Measurements from ENCODE around the gene NALF2. TPM values are rescaled to one million over a fixed set of nuclear protein-coding genes. Genes with fewer than 3 reads are reported as not detected.

Gene NALF2
- total RNA-seq (not detected), polyA plus RNA-seq (not detected)

DNA sequence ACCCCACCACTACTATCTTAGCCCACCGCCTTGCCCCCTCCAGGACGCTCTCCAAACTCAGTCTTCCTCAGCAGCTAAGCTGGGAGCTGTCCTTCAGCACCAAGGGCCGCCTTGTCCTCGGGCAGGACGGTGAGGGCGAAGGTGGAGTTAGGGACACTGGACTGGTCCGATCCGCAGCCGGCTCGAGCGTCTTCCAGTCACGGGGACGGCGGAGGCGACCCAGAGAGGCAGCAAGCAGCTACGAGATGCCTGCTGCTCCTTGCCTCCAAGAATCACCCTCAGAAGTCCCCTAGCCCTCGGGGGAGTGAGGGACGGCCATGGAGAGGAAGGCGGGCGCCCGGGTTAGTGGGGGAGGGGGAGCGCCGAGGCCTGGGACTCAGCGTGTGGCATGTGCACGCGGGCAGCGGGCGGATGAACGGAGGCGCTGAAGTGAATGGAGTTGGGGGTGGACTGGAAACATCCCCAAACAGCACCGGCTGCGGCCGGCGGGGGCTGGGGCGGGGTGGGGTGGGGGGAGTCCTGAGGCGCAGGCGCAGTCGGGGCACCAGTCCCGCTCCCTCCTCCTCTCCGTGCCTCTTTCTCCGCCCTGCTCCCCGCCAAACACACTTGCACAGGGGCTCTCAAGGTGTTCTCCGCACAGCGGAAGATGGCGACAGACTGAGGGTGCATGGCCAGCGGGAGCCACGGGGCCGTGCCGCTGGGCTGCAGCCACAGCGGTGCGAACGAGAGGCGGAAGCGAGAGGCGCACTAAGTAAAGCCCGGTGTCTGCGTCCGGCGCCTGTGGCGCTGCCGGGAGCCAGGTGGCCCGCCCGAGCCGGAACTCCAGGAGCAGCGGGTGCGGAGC is at the start of gene NALF2:
Gene NALF2 (plus strand): TSS at position 545 of the 844 bp plus-strand sequence. CDS start 957 bp downstream, outside the sequence.
- Mint-ChIP-seq H3K4me1 (peaks cover 0 to 3% (median 0%) of the 10 kb centered on the region in 4 donors), H3K9me3 (peaks cover 0 to 3% (median 0%) of the 10 kb centered on the region in 7 donors), H3K27me3 (peaks cover 13% of the 10 kb centered on the region), H3K36me3 (no peaks in the 10 kb centered on the region), H3K4me3 (peak within 1 kb of the TSS in 3 of 4 donors; percentile 38 to 51 (median 42)), H3K27ac (no peak within 1 kb of the TSS)
- Histone ChIP-seq H3K36me3 (ENCODE audit: control insufficient read depth, insufficient read depth, low read length) (no peaks in the 10 kb centered on the region), H3K27me3 (ENCODE audit: control insufficient read depth, insufficient read depth, low read length) (peaks cover 4% of the 10 kb centered on the region), H3K27ac (ENCODE audit: insufficient read depth, low read length, poor library complexity, severe bottlenecking) (no peak within 1 kb of the TSS), H3K9me3 (ENCODE audit: control insufficient read depth in 2 of 2, low read length in 2 of 2) (no peaks in the 10 kb centered on the region), H3K4me3 (ENCODE audit: low read depth, low read length) (no peak within 1 kb of the TSS), H3K4me1 (ENCODE audit: control insufficient read depth, insufficient read depth, low read length, poor library complexity, severe bottlenecking) (no peaks in the 10 kb centered on the region)
- DNase-seq = peak in 1 of 3 donors; percentile 19
- no peak for ATAC-seq (ENCODE audit: low read depth in 2 of 2)

DNA sequence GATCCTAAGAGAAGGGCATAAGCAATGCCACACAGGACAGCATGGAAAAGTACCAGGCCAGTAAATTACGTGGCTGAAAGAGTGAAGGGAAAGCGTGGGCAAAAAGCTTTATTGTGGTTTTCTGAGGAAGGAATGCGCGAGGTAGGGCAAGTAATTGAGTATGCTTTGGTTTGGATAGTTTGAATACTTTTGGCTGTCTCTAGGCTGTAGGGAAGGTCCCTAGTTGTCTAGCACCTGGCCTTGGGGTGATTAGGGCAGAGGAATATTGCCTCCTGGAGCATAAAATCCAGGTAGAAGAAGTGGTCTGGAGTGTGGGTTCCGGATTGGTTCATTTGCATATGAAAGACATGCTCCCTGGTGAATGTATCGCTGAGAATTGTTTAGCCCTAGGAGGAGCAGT is 46.4 kb upstream of the NALF2 start:
- Histone ChIP-seq H3K4me1 (ENCODE audit: control insufficient read depth, insufficient read depth, low read length, poor library complexity, severe bottlenecking) (no peaks in the 10 kb centered on the region), H3K27ac (ENCODE audit: insufficient read depth, low read length, poor library complexity, severe bottlenecking) (no peak overlapping the region), H3K27me3 (ENCODE audit: control insufficient read depth, insufficient read depth, low read length) (no peaks in the 10 kb centered on the region), H3K36me3 (ENCODE audit: control insufficient read depth, insufficient read depth, low read length) (no peaks in the 10 kb centered on the region), H3K4me3 (ENCODE audit: low read depth, low read length) (no peak overlapping the region), H3K9me3 (ENCODE audit: control insufficient read depth in 2 of 2, low read length in 2 of 2) (no peaks in the 10 kb centered on the region)
- ATAC-seq (ENCODE audit: low read depth in 2 of 2) = no peak
- Mint-ChIP-seq H3K36me3 (no peaks in the 10 kb centered on the region), H3K4me1 (no peaks in the 10 kb centered on the region), H3K27ac (no peak overlapping the region), H3K27me3 (no peaks in the 10 kb centered on the region), H3K9me3 (peaks cover 0 to 4% (median 0%) of the 10 kb centered on the region in 7 donors), H3K4me3 (no peak overlapping the region)
- DNase-seq = no peak

GRCh38 chrX:69466546-69466945 is 37.6 kb upstream of the NALF2 start:
- peaks cover 4% of the 10 kb centered on the region for H3K27me3 Mint-ChIP-seq
- Histone ChIP-seq H3K36me3 (ENCODE audit: control insufficient read depth, insufficient read depth, low read length) (no peaks in the 10 kb centered on the region), H3K9me3 (ENCODE audit: control insufficient read depth in 2 of 2, low read length in 2 of 2) (no peaks in the 10 kb centered on the region), H3K27me3 (ENCODE audit: control insufficient read depth, insufficient read depth, low read length) (no peaks in the 10 kb centered on the region), H3K4me3 (ENCODE audit: low read depth, low read length) (no peak overlapping the region), H3K27ac (ENCODE audit: insufficient read depth, low read length, poor library complexity, severe bottlenecking) (no peak overlapping the region), H3K4me1 (ENCODE audit: control insufficient read depth, insufficient read depth, low read length, poor library complexity, severe bottlenecking) (no peaks in the 10 kb centered on the region)
- H3K36me3 Mint-ChIP-seq = no peaks in the 10 kb centered on the region
- DNase-seq (no peak), ATAC-seq (ENCODE audit: low read depth in 2 of 2) (no peak)
- peaks cover 0 to 3% (median 0%) of the 10 kb centered on the region in 7 donors for H3K9me3 Mint-ChIP-seq
- H3K4me3 Mint-ChIP-seq = no peak overlapping the region
- H3K27ac Mint-ChIP-seq = no peak overlapping the region
- H3K4me1 Mint-ChIP-seq = no peaks in the 10 kb centered on the region

- Histone ChIP-seq H3K9me3 (ENCODE audit: control insufficient read depth in 2 of 2, low read length in 2 of 2) (no peaks in the 10 kb centered on the region), H3K27ac (ENCODE audit: insufficient read depth, low read length, poor library complexity, severe bottlenecking) (no peak overlapping the region), H3K36me3 (ENCODE audit: control insufficient read depth, insufficient read depth, low read length) (no peaks in the 10 kb centered on the region), H3K4me1 (ENCODE audit: control insufficient read depth, insufficient read depth, low read length, poor library complexity, severe bottlenecking) (no peaks in the 10 kb centered on the region), H3K4me3 (ENCODE audit: low read depth, low read length) (no peak overlapping the region), H3K27me3 (ENCODE audit: control insufficient read depth, insufficient read depth, low read length) (no peaks in the 10 kb centered on the region)
- no peak overlapping the region for H3K4me3 Mint-ChIP-seq
- H3K9me3 Mint-ChIP-seq = peaks cover 0 to 3% (median 0%) of the 10 kb centered on the region in 7 donors
- peaks cover 4% of the 10 kb centered on the region for H3K27me3 Mint-ChIP-seq
- ATAC-seq (ENCODE audit: low read depth in 2 of 2) = no peak
- H3K27ac Mint-ChIP-seq = no peak overlapping the region
- no peak for DNase-seq
- no peaks in the 10 kb centered on the region for H3K4me1 Mint-ChIP-seq
- H3K36me3 Mint-ChIP-seq = no peaks in the 10 kb centered on the region
Observed at GRCh38 chrX:69469975-69470374, 34.2 kb upstream of the NALF2 start.

DNA sequence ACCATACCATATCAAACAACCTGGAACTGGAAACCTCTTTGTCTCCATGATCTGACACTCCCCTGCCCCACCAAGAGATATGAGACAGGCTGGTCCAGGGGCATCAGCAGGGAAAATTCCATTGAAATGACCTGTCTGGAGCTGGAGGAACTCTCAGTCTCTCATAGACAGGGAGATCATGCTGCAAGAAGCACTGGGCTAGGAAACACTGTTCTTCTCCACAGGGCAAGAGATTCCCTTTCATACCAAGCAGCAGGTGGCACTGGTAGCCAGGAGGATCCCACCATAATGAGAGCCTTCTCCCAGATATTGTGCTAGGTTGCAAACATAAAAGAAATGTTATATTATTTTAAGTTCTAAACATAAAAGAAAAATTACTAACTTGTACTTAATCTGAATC is 14.5 kb upstream of the NALF2 start:
- Mint-ChIP-seq H3K36me3 (no peaks in the 10 kb centered on the region), H3K4me3 (no peak overlapping the region), H3K9me3 (peaks cover 0 to 1% (median 0%) of the 10 kb centered on the region in 7 donors), H3K27me3 (peaks cover 16% of the 10 kb centered on the region), H3K4me1 (no peaks in the 10 kb centered on the region), H3K27ac (no peak overlapping the region)
- ATAC-seq (ENCODE audit: low read depth in 2 of 2) (no peak), DNase-seq (no peak)
- H3K4me3 ChIP-seq (ENCODE audit: low read depth, low read length) = no peak overlapping the region
- no peaks in the 10 kb centered on the region for H3K36me3 ChIP-seq (ENCODE audit: control insufficient read depth, insufficient read depth, low read length)
- H3K4me1 ChIP-seq (ENCODE audit: control insufficient read depth, insufficient read depth, low read length, poor library complexity, severe bottlenecking) = no peaks in the 10 kb centered on the region
- H3K27me3 ChIP-seq (ENCODE audit: control insufficient read depth, insufficient read depth, low read length) = no peaks in the 10 kb centered on the region
- H3K9me3 ChIP-seq (ENCODE audit: control insufficient read depth in 2 of 2, low read length in 2 of 2) = no peaks in the 10 kb centered on the region
- no peak overlapping the region for H3K27ac ChIP-seq (ENCODE audit: insufficient read depth, low read length, poor library complexity, severe bottlenecking)

- no peaks in the 10 kb centered on the region for H3K36me3 ChIP-seq (ENCODE audit: control insufficient read depth, insufficient read depth, low read length)
- H3K9me3 Mint-ChIP-seq = peaks cover 0 to 1% (median 0%) of the 10 kb centered on the region in 7 donors
- no peaks in the 10 kb centered on the region for H3K4me1 Mint-ChIP-seq
- no peak overlapping the region for H3K27ac ChIP-seq (ENCODE audit: insufficient read depth, low read length, poor library complexity, severe bottlenecking)
- H3K27ac Mint-ChIP-seq = no peak overlapping the region
- no peak for ATAC-seq (ENCODE audit: low read depth in 2 of 2)
- H3K4me3 ChIP-seq (ENCODE audit: low read depth, low read length) = no peak overlapping the region
- H3K27me3 Mint-ChIP-seq = peaks cover 18% of the 10 kb centered on the region
- no peaks in the 10 kb centered on the region for H3K4me1 ChIP-seq (ENCODE audit: control insufficient read depth, insufficient read depth, low read length, poor library complexity, severe bottlenecking)
- no peaks in the 10 kb centered on the region for H3K36me3 Mint-ChIP-seq
- DNase-seq = peak in 1 of 3 donors; percentile 33
- H3K4me3 Mint-ChIP-seq = no peak overlapping the region
- no peaks in the 10 kb centered on the region for H3K27me3 ChIP-seq (ENCODE audit: control insufficient read depth, insufficient read depth, low read length)
- H3K9me3 ChIP-seq (ENCODE audit: control insufficient read depth in 2 of 2, low read length in 2 of 2) = no peaks in the 10 kb centered on the region
Observed at GRCh38 chrX:69493193-69493592, 10.9 kb upstream of the NALF2 start.

DNA sequence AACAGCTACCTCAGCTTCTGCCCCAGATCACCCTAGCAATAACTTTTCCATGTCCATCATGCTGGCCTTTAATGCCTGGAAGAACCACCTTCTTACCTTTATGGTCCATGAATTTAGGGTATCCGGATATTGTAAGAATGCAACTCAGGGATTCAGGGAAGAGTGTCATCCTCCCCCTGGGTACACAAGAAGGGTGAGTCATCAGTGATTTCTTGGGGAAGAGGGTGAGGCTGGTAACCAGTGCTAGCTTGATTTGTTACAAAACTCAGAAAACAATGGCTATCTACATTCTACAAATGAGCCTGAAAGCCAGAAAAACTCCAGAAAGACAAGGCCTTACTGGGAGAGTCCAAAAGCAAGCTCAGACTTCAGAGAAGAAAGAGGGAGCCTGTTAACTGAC is 10.4 kb upstream of the NALF2 start:
- no peaks in the 10 kb centered on the region for H3K36me3 ChIP-seq (ENCODE audit: control insufficient read depth, insufficient read depth, low read length)
- Mint-ChIP-seq H3K4me3 (no peak overlapping the region), H3K36me3 (no peaks in the 10 kb centered on the region), H3K27me3 (peaks cover 18% of the 10 kb centered on the region), H3K9me3 (peaks cover 0 to 1% (median 0%) of the 10 kb centered on the region in 7 donors), H3K4me1 (no peaks in the 10 kb centered on the region), H3K27ac (no peak overlapping the region)
- ATAC-seq (ENCODE audit: low read depth in 2 of 2) = no peak
- no peak for DNase-seq
- no peaks in the 10 kb centered on the region for H3K9me3 ChIP-seq (ENCODE audit: control insufficient read depth in 2 of 2, low read length in 2 of 2)
- H3K4me1 ChIP-seq (ENCODE audit: control insufficient read depth, insufficient read depth, low read length, poor library complexity, severe bottlenecking) = no peaks in the 10 kb centered on the region
- no peaks in the 10 kb centered on the region for H3K27me3 ChIP-seq (ENCODE audit: control insufficient read depth, insufficient read depth, low read length)
- H3K27ac ChIP-seq (ENCODE audit: insufficient read depth, low read length, poor library complexity, severe bottlenecking) = no peak overlapping the region
- H3K4me3 ChIP-seq (ENCODE audit: low read depth, low read length) = no peak overlapping the region

GRCh38 chrX:69496183-69496582 is 7.9 kb upstream of the NALF2 start:
- Mint-ChIP-seq H3K9me3 (peaks cover 0 to 3% (median 0%) of the 10 kb centered on the region in 7 donors), H3K27ac (no peak overlapping the region), H3K36me3 (no peaks in the 10 kb centered on the region), H3K4me3 (no peak overlapping the region), H3K4me1 (no peaks in the 10 kb centered on the region), H3K27me3 (peaks cover 9% of the 10 kb centered on the region)
- no peak overlapping the region for H3K4me3 ChIP-seq (ENCODE audit: low read depth, low read length)
- DNase-seq = no peak
- H3K36me3 ChIP-seq (ENCODE audit: control insufficient read depth, insufficient read depth, low read length) = no peaks in the 10 kb centered on the region
- H3K4me1 ChIP-seq (ENCODE audit: control insufficient read depth, insufficient read depth, low read length, poor library complexity, severe bottlenecking) = no peaks in the 10 kb centered on the region
- H3K27me3 ChIP-seq (ENCODE audit: control insufficient read depth, insufficient read depth, low read length) = no peaks in the 10 kb centered on the region
- no peaks in the 10 kb centered on the region for H3K9me3 ChIP-seq (ENCODE audit: control insufficient read depth in 2 of 2, low read length in 2 of 2)
- H3K27ac ChIP-seq (ENCODE audit: insufficient read depth, low read length, poor library complexity, severe bottlenecking) = no peak overlapping the region
- ATAC-seq (ENCODE audit: low read depth in 2 of 2) = no peak

Data from CD4-positive, CD25-positive, alpha-beta regulatory T cell (primary cell).